Omental fat pad (tissue), 4 donors: ENCODE results near the gene AUTS2. TPM values are rescaled to one million over a fixed set of nuclear protein-coding genes. Genes with fewer than 3 reads are reported as not detected.

Experiments used
- ATAC-seq: fragments of 150-250 bp; one replicate; pipeline ENCODE4 v1.9.1; 2016; ENCODE audit warnings: mild to moderate bottlenecking, moderate library complexity; ENCODE audit not compliant: low FRiP score
- DNase-seq: peaks from one replicate; pipeline ENCODE4 v3.0.0-alpha.2; 2019; ENCODE audit warnings: low spot score
- total RNA-seq, 4 donors: library from RNA; depleted of rRNA; stranded (reverse); fragments of >200 nt; gene quantifications; one replicate each; pipeline ENCODE4 v1.1.0, GENCODE V29; 2016
- TF ChIP-seq, protein P1 (sequence below), 3 donors: fragments of 450-650 bp; IDR thresholded peaks; one replicate each; pipeline ENCODE4 v1.5.1; 2016 to 2017; ENCODE audit warnings: antibody characterized with exemption in 3 of 3, mild to moderate bottlenecking in 3 of 3, moderate library complexity in 2 of 3

Gene AUTS2
- total RNA-seq, 4 donors from 2014 or later, result 13.2 to 27.0 (median 21.2) TPM

- DNase-seq (no peak), ATAC-seq (no peak)
- TF ChIP-seq, protein P1, sequence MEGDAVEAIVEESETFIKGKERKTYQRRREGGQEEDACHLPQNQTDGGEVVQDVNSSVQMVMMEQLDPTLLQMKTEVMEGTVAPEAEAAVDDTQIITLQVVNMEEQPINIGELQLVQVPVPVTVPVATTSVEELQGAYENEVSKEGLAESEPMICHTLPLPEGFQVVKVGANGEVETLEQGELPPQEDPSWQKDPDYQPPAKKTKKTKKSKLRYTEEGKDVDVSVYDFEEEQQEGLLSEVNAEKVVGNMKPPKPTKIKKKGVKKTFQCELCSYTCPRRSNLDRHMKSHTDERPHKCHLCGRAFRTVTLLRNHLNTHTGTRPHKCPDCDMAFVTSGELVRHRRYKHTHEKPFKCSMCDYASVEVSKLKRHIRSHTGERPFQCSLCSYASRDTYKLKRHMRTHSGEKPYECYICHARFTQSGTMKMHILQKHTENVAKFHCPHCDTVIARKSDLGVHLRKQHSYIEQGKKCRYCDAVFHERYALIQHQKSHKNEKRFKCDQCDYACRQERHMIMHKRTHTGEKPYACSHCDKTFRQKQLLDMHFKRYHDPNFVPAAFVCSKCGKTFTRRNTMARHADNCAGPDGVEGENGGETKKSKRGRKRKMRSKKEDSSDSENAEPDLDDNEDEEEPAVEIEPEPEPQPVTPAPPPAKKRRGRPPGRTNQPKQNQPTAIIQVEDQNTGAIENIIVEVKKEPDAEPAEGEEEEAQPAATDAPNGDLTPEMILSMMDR (IDR thresholded peaks at IDR 0.05), result no peak
These were observed 784.9 kb downstream of the AUTS2 start for GRCh38 chr7:70383066-70383782.

GRCh38 chr7:70384024-70384423 lies 785.7 kb downstream of the AUTS2 start:
- no peak for ATAC-seq
- DNase-seq, result no peak
- TF ChIP-seq, protein P1 (IDR thresholded peaks at IDR 0.05), result no peak

DNA sequence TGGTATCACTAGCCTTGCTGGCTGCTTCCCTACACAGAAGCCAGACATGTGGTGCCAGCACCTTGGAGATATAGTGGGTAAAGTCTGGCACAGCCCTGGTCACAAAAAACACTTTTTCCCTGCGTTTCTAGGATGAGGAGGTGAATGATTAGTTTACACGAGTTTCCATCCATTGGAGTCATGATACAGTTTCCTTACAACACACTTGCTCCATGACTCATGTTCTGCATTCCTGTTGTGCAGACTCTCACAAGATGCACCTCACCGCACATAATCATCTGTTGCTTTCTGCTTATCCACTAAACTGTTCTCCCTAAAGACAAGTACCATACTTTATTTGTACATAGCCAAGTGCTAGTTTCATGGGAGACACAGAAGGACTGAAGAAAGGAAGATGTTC lies 786.6 kb downstream of the AUTS2 start:
- ATAC-seq (peak; percentile 29), DNase-seq (no peak)
- TF ChIP-seq, protein P1 (IDR thresholded peaks at IDR 0.05), result no peak

DNA sequence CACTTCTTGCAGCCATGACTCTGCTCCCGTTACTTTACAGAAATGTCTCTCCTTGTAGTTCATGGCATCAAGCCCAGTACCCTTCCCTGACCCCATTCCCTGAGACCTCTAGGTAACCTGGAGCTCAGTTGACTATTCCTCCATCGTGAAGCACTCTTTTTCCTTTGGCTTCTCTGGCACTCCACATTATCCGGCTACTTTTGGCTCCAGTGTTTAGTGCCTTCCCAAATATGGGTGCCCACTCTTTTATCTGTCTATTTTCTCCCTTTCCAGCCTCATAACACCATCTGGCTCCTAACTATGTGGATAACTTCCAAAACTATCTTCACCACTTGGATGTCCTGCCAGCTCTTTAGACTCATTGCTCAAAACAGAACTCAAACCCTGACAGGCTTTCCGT lies 788.9 kb downstream of the AUTS2 start:
- DNase-seq (no peak), ATAC-seq (peak; percentile 11)
- TF ChIP-seq, protein P1 (IDR thresholded peaks at IDR 0.05), result no peak

- no peak for DNase-seq
- ATAC-seq, result peak; percentile 53
- TF ChIP-seq, protein P1 (IDR thresholded peaks at IDR 0.05), result no peak
These were observed 791.4 kb downstream of the AUTS2 start for GRCh38 chr7:70389531-70390151.

GRCh38 chr7:70390251-70390650 lies 792.0 kb downstream of the AUTS2 start:
- TF ChIP-seq, protein P1 (IDR thresholded peaks at IDR 0.05), result no peak
- ATAC-seq (no peak), DNase-seq (no peak)
